Fibroblast of the aortic adventitia (primary cell): ENCODE measurements around the gene CCDC50. TPM values are rescaled to one million over a fixed set of nuclear protein-coding genes. Genes with fewer than 3 reads are reported as not detected.

ENCODE experiments used
- DNase-seq: peaks from one replicate; pipeline ENCODE4 v3.0.0-alpha.2; 2010; ENCODE audit warnings: low read depth
- H3K4me3 ChIP-seq: 2 replicates; pipeline ENCODE4 v1.5.1; 2011; ENCODE audit warnings: low read depth, mild to moderate bottlenecking, control low read depth, low read length, moderate library complexity
- CTCF ChIP-seq: IDR thresholded peaks from 2 replicates; pipeline ENCODE4 v1.5.1; 2011; ENCODE audit warnings: mild to moderate bottlenecking, low read length, control low read depth, inconsistent platforms; ENCODE audit not compliant: insufficient read depth
- total RNA-seq: library from RNA; depleted of rRNA; stranded (reverse); fragments of >200 nt; gene quantifications from 2 replicates; pipeline ENCODE4 v1.2.3, GENCODE V29; 2012; ENCODE audit warnings: low replicate concordance

CCDC50 gene
- total RNA-seq, 1 donor = 84.6 TPM

- DNase-seq = no peak
- TF ChIP-seq CTCF = no peak
- no peak overlapping the region for H3K4me3 ChIP-seq
Measured at GRCh38 chr3:191434024-191434423, 104.8 kb downstream of the CCDC50 start.

GRCh38 chr3:191435981-191436380 lies 106.8 kb downstream of the CCDC50 start:
- no peak overlapping the region for H3K4me3 ChIP-seq

GRCh38 chr3:191438150-191438814 lies 109.1 kb downstream of the CCDC50 start:
- H3K4me3 ChIP-seq = no peak overlapping the region
- no peak for DNase-seq
- TF ChIP-seq CTCF = no peak

More at GRCh38 chr3:191435981-191436380, 106.8 kb downstream of the CCDC50 start:
- DNase-seq = no peak
- TF ChIP-seq CTCF = no peak

GRCh38 chr3:191440532-191440931 lies 111.3 kb downstream of the CCDC50 start:
- DNase-seq = no peak
- no peak for TF ChIP-seq CTCF
- H3K4me3 ChIP-seq = no peak overlapping the region

- no peak overlapping the region for H3K4me3 ChIP-seq
- no peak for TF ChIP-seq CTCF
- DNase-seq = no peak
Measured at GRCh38 chr3:191441687-191442086, 112.5 kb downstream of the CCDC50 start.

GRCh38 chr3:191444569-191444968 lies 115.4 kb downstream of the CCDC50 start:
- DNase-seq = no peak
- H3K4me3 ChIP-seq = no peak overlapping the region
- no peak for TF ChIP-seq CTCF

Other genes with a start within 250 kb of the CCDC50 start
- 0.99 TPM in 1 of 2 replicates, not detected in the other for gene OSTN, start 130.2 kb upstream of the CCDC50 start, total RNA-seq
- 1.3 TPM in 1 of 2 replicates, not detected in the other for gene UTS2B, start 1.1 kb downstream of the CCDC50 start, total RNA-seq
- gene PYDC2, start 131.8 kb downstream of the CCDC50 start, total RNA-seq = not detected in 2 replicates